ENCODE measurements around the gene DSC3.

- no peak for TF ChIP-seq POLR2A (IDR thresholded peaks at IDR 0.05)
- TF ChIP-seq CTCF (IDR thresholded peaks at IDR 0.05), result peak in 2 of 6 experiments; percentile 5 to 17
Observed at GRCh38 chr18:30970196-30970816, 72.2 kb downstream of the DSC3 start.
